ENCODE results near the gene SLC25A30. TPM values are rescaled to one million over a fixed set of nuclear protein-coding genes. Genes with fewer than 3 reads are reported as not detected.
A peak's percentile ranks its signal among the peaks of the same experiment; 100 is the strongest.

SLC25A30 gene
- total and polyA plus RNA-seq, 9 of the 15 experiments (the other 6 are each of a cell fraction or from before 2014, with no cell fraction given) = 1.1 to 11.1 (median 5.6) TPM

DNA sequence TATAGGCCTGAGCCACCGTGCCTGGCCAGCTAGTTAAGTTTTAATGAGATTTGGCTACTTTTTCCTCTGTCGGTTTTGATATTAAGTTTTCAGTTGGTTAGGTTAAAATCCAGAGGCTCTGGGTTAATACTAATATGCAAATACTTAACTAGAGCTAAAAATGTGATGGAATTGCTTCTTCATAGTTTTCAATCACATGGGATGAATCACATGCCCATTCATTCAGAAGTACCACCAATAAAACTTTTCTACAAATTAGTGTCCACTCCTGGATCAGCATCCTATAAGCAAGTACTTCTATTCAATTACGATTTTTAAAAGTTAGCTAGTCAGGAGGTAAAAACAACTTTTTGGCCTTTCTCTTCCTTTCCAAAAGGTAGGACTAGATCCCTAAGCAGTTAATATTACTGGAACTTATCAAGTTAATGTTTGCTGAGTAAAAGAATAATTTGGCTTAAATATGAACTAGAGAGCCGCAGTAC, 4.3 kb downstream of the SLC25A30 start:
- Histone ChIP-seq H3K79me2 (ENCODE audit: control insufficient read depth, insufficient read depth, low read length) (peaks cover 12% of the 10 kb centered on the region; the same call in 2 of the 3 replicates), H3K4me1 (replicated peaks in 1 of 2; ENCODE audit: control insufficient read depth in 2 of 2, insufficient read depth in 2 of 2, low read length in 2 of 2) (peaks cover 17 to 18% of the 10 kb centered on the region in 2 experiments; a peak in 4 of 5 replicates), H3K27me3 (ENCODE audit: control insufficient read depth in 2 of 2, insufficient read depth in 2 of 2, low read length in 2 of 2) (no peaks in the 10 kb centered on the region), H4K20me1 (replicated peaks; ENCODE audit: control insufficient read depth, insufficient read depth, low read length) (no peaks in the 10 kb centered on the region), H3K9me1 (ENCODE audit: control insufficient read depth, insufficient read depth, low read length) (peaks cover 3% of the 10 kb centered on the region), H3K9me3 (replicated peaks; ENCODE audit: control insufficient read depth, insufficient read depth, low read depth, low read length) (no peaks in the 10 kb centered on the region), H3K4me2 (ENCODE audit: insufficient read depth, low read length) (peak overlapping the region; percentile 84; the same call in 1 of the 2 replicates), H3K27ac (ENCODE audit: extremely low read depth, low read depth, low read length) (peak overlapping the region; percentile 46; the same call in 1 of the 3 replicates), H3K9ac (ENCODE audit: insufficient read depth in 1 of 2, low read depth in 2 of 2, low read length in 2 of 2) (peak overlapping the region in 1 of 2 experiments; percentile 49; a peak in 1 of 4 replicates), H3K36me3 (ENCODE audit: control insufficient read depth, insufficient read depth, low read length) (peaks cover 8% of the 10 kb centered on the region; the same call in 1 of the 3 replicates), H3K4me3 (peak overlapping the region; percentile 33), H2AFZ (ENCODE audit: low read depth, low read length) (peak overlapping the region; percentile 92)
- BruUV-seq (replicated peaks) = no TSS peak
- no peak for FAIRE-seq
- POLR2A ChIA-PET = interaction anchor here (0.9 kb wide), 1 partner anchor 16 kb away, joined by 5 read pairs; no protein-coding TSS in a partner anchor
- CTCF ChIA-PET (ENCODE audit: low intra/inter-chr PET ratio) = no interaction called here
- no peak for ATAC-seq
- WGBS (ENCODE audit: insufficient coverage, low coverage, missing lambda C conversion rate) = 55% methylated on average over 4 of the region's 4 CpGs
- in situ Hi-C loops (cut with MboI) (no loop called here), intact Hi-C loops (cut with micrococcal nuclease) (no loop called here)
- no peak for DNase-seq (ENCODE audit: extremely low read depth in 1 of 4, low spot score in 3 of 4)
- TF ChIP-seq SFPQ (IDR thresholded peaks at IDR 0.05; ENCODE audit: low read depth, low read length) (no peak), CC2D1A (IDR thresholded peaks at IDR 0.05) (no peak), PHF8 (IDR thresholded peaks at IDR 0.05; ENCODE audit: borderline replicate concordance, low read length) (no peak), SRSF9 (IDR thresholded peaks at IDR 0.05; ENCODE audit: borderline replicate concordance, low read depth, low read length) (no peak), CBFA2T3 (IDR thresholded peaks at IDR 0.05) (no peak), NCOA2 (IDR thresholded peaks at IDR 0.05; ENCODE audit: partially characterized antibody in 2 of 2) (no peak)
- TF ChIP-seq, protein P1, sequence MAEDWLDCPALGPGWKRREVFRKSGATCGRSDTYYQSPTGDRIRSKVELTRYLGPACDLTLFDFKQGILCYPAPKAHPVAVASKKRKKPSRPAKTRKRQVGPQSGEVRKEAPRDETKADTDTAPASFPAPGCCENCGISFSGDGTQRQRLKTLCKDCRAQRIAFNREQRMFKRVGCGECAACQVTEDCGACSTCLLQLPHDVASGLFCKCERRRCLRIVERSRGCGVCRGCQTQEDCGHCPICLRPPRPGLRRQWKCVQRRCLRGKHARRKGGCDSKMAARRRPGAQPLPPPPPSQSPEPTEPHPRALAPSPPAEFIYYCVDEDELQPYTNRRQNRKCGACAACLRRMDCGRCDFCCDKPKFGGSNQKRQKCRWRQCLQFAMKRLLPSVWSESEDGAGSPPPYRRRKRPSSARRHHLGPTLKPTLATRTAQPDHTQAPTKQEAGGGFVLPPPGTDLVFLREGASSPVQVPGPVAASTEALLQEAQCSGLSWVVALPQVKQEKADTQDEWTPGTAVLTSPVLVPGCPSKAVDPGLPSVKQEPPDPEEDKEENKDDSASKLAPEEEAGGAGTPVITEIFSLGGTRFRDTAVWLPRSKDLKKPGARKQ (CRISPR knock-in tag; IDR thresholded peaks at IDR 0.05) = no peak

Measured in K562 (cell line).